NCI-H1694 treated with DMSO at 0.1 percent for 48 hours (cell line): ENCODE data around the gene PTPN9.

ENCODE experiments used
- DNase-seq: peaks from one replicate; lab custom pipeline; 2025; lab: John Stamatoyannopoulos, UW

PTPN9 gene

DNA sequence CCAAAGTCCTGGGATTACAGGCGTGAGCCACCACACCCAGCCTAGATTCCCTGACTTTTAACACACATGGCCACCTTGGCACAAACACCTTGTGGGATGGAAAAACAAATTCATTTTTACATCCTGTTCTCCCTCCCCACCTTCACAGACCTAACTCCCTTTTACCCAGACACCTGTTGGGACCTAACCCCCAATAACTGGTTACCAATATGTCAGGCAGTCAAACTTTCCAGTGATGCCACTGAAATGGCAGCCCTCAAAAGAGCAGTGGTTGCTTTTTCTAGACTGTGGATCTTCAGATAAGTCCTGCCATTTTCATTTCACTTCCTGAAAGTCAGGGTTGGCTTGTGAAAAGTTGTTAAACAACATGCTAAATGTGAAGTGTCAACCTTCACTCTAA lies 162.5 kb downstream of the PTPN9 start:
- no peak for DNase-seq
